GM21717 (cell line): ENCODE results near the gene INTS2.
"Not testable (repeated sequence)": the region's sequence is repeated elsewhere in the genome, so short reads cannot be mapped to it uniquely, and the experiment has no call there.

Experiments
- ATAC-seq: cut with Tn5 transposase; IDR thresholded peaks from one replicate; pipeline ENCODE4 v1.9.1; 2021; ENCODE audit warnings: mild to moderate bottlenecking, moderate library complexity; ENCODE audit not compliant: unreplicated experiment

INTS2 gene

DNA sequence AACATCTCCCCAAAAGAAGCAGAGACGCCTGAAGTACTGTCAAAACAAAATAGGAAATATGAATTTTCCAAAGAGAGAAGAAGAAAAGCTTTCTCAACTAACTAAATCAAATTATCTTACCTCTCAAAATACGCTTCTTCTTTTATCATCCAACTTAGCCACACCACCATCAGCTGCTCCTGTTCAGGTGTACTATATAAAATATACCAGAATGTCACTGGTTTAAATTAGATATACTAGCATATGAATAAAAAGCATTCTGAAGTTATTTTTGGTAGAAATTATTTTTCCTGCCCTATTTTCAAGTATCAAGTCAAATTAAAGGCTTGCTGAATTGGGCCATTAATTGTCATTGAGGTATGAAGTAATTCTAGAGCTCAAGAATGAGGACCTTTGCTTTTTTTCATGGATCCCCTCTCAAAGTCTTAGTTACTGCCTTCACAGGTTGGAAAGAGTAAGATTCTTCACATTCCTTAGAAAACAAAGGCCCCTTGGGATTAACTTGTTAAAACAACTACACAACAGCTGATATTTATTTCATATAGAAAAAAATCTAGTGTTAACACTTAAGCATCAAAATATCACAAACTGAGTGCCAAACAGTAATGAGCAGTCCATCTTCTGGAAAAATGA, 30.1 kb downstream of the INTS2 start:
- no peak for ATAC-seq

DNA sequence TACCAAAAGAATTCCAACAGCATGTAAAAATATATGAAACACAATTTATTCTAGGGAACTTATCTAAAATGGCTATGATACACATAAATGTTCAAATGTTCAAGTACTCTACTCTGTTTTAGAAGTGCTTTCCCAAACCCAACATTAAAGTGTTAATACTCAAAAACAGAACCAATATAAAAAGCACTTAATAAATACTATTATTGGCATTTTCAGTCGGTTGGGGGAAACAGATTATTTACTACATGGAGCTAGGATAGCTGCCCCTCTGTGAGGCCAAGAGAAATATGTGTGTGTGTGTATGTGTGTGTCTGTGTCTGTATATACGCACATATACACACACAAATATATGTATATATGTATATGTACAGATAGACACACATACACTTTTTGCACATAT, 32.4 kb downstream of the INTS2 start:
- no peak for ATAC-seq

DNA sequence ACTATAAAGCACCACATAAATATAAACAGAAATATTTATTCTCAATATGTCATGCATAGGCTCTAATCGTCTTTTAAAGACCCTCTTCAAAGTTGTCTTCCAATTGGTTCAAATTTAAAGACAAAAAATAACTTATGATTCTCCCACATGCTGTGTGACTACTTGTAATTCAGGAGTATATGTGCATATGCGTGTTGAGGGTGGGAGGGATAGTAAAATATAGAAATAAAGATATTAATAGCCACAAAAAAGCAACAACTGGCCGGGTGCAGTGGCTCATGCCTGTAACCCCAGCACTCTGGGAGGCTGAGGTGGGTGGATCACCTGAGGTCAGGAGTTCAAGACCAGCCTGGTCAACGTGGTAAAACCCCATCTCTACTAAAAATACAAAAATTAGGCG, 33.5 kb downstream of the INTS2 start:
- not testable (repeated sequence) for ATAC-seq

DNA sequence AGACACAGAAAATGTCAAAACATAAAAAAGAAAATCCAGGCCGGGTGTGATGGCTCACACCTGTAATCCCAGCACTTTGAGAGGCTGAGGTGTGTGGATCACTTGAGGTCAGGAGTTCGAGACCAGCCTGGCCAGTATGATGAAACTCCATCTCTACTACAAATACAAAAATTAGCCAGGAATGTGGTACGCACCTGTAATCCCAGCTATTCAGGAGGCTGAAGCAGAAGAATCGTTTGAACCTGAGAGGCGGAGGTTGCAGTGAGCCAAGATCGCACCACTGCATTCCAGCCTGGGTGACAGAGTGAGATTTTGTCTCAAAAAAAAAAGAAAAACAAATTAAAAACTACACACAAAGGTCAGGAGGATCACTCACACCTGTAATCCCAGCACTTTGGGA, 40.0 kb downstream of the INTS2 start:
- ATAC-seq = not testable (repeated sequence)

DNA sequence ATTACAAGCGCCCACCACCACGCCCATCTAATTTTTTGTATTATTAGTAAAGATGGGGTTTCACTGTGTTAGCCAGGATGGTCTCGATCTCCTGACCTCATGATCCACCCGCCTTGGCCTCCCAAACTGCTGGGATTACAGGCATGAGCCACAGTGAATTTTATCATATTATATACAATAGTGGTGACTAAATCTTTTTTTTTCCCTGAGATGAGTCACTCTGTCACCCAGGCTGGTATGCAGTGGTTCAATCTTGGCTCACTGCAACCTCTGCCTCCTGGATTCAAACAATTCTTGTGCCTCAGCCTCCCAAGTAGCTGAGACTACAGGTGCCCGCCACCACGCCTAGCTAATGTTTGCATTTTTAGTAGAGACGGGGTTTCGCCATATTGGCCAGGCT, 41.9 kb downstream of the INTS2 start:
- not testable (repeated sequence) for ATAC-seq

DNA sequence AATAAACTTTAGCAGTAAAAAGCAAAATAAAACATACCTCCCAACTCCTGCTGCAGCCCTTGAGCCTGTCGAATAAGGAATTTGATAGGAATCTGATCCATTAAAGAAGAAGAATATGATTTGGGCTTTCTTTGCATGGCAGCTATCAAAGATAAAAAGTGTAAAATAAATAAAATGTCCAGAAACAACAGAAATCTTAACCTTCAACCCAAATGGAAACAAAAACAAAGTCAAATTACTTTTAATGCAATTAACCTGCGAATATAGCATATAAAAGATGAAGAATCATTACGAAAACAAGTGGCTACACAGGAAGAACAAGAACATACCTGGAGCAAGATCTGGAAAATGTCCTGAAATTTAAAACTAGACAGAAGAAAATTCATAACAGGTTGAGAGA, 42.9 kb downstream of the INTS2 start:
- no peak for ATAC-seq

DNA sequence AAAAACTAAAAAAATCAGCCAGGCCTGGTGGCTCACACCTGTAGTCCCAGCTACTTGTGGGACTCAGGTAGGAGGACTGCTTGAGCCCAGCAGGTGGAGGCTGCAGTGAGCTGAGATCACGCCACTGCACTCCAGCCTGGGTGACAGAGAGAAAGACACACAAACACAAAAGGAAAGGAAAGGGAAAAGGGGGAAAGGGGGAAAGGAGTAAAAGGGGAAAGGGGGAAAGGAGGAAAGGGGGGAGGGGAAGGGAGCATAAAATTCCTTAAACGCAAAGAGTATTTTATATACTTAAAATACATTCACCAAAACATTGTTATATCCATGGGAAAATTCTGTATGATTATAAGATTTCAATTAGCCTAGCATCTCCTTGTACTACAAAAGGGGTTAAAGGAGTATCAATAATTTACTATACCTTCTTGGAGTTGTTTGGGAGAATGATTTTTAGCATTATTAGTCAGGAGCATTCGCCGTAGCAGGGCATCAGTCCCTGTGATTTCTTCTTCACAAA, 47.1 kb downstream of the INTS2 start:
- no peak for ATAC-seq

DNA sequence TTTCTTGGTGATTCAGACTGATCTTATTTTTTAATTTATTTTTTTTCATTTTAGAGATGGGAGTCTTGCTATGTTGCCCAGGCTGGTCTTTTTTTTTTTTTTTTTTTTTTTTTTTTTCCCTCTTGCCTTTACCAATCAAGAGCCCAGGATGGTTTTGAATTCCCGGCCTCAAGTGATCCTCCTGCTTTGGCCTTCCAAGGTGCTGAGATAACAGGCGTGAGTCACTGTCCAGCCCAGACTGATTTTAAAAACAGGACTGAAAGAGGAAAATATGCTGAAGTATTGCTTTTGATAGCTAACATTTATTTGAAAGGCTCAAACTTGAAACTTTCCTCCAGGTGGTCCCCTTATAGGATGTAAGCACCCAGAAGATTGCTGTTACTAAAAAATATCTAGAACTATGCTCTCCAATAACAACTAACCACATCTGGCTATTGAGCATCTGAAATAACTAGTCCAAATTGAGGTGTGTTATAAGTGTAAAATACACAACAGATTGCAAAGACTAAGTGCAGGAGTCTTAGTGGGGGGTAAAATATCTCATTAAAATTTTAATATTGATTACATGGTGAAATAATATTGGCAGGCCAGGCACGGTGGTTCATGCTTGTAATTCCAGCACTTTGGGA, 48.7 kb downstream of the INTS2 start:
- no peak for ATAC-seq

DNA sequence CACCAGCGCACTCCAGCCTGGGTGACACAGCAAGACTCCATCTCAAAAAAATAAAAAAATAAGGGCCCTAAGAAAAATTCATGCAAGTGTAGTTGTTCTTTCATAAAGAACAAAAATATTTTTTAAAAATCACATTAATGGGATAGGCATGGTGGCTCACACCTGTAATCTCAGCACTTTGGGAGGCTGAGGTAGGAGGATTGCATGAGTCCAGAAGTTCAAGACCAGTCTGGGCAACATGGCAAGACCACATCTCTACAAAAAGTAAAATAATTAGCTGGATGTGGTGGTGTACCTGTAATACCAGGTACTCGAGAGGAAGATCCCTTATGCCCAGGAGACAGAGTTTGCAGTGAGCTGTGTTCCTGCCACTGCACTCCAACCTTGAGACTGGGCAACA, 49.3 kb downstream of the INTS2 start:
- no peak for ATAC-seq

DNA sequence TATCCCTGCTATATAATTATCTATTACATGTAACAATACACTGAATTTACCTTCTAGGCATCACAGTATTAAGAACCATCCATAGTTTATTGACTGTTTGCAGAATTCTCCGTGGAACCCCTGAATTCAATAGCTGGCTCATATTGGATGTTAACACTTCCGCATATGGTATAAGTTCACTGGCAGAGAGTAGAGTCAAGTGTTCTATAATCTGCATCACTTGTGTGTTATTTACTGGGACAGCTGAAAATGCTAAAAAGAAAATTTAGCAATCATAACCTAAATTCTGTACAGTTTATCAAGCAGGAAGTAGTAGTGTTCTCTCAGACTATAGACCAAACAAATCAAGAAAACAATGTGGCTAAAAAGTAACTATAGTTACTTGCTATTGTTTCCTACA, 49.9 kb downstream of the INTS2 start:
- no peak for ATAC-seq

DNA sequence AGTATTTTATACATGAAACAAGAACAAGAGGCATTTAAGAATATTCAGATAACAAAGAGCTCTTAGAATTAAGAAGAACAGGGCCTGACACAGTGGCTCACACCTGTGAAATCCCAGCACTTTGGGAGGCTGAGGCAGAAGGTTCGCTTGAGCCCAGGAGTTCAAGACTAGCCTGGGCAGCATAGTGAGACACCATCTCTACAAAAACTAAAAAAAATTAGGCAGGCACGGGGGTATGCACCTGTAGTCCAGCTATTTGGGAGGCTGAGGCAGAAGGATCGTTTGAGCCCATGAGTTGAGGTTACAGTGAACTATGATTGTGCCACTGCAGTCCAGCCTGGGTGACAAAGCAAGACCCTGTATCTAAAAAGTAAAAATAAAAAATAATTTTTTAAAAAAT, 52.0 kb downstream of the INTS2 start:
- ATAC-seq = no peak

DNA sequence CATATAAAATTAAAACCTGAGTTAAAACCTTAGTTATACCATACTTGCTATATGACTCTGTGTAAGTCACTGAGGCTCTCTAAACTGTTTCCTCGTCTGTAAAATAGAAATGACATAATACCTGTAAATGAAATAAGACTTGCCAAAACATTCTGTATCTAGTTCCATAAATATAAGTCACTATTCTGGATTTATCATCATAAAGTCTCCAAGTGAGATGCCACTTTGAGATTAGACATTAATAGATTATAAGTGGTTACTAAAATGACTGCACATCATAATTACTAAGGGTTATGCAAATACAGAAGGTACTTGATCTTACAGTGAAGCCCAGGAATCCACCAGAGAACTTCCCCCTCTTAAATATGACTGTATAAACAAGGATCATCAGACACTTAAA, 52.5 kb downstream of the INTS2 start:
- ATAC-seq = no peak

DNA sequence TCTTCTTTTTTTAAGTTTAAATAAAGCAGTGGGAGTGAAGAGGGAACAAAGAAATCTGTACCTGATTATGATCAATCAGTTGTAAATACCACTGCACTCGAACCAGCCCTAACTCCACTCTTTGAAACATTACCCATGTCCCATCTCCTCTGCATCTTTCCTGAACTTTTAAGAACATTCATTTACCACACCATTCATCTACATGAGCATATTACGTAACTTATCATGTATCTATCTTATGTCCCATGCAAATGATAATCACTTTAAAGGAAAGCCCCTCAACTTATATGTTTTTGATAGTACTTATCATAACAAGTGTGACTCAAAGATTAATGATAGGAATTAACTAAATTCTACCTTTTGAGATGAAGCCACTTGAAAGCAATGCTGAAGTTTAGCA, 53.7 kb downstream of the INTS2 start:
- no peak for ATAC-seq

DNA sequence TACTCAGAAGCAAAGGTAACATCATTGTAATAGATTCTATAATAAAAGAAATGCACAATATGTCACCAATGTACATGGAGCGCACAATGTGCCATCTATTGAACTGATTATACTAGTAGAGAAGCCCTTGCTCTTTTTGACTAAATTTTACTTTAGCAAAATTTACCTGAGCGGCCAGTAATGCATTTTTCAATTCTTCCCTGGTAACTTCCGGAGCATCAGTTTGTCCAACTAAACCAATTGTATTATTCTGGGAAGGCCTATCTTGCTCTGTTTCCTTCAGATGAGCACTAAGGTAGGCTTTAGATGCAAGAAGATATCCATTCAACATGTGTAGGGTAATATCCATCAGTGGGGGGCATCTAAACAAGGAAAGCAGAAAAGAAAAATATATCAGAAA, 55.7 kb downstream of the INTS2 start:
- ATAC-seq = no peak

DNA sequence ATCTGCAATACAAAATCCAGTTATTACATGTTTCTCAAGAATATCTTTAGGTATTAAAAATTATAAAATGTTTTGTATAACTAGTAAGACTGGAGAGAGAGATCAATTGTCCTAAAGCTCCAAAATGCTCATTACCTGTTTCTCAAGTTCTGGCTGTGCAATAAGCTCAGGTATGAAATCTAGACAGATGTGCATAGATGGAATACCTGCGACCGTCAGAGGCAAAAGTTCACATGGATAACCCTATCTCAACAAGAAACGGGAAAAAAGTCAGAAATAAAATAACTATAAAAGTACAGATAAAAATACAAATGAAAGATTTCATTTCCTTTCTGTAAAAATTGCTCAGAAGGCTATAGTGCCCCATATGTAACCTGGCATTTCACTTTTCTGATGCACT, 58.6 kb downstream of the INTS2 start:
- ATAC-seq = no peak

DNA sequence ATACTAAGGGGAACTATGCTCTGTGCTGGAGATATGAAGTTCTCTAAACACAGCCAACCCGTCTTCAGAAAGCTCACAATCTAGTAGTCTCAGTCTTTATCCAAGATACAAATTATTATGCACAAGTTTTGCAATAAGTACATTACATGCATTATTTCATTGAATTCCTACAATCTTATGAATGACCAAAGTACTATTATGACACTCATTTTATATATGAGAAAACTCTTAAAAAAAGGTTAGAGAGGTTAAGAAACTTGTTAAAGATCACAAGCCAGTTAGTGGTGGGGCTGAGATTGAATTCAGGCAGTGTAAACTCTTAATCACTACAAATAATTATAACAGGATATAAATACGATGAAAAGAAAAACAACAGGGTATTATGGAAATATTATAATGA, 59.7 kb downstream of the INTS2 start:
- no peak for ATAC-seq

DNA sequence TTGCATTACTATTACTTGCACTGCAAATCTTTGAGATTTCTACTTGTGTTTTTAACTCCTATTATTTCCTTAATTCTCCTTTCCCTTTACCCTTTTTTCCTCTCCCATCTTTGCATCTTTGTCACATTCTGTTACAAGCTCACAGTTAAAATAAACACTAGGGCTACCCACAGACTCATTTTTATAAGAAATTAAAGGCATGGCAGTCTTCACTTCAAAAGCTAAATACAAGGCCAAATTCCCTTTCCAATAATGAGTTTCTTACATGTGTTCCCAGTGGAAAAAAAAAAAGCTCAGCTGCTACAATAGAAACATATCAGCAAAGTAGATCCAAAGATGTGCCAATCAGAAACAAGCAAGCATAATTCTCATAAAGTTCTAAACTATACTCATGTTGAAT, 60.7 kb downstream of the INTS2 start:
- ATAC-seq = no peak

DNA sequence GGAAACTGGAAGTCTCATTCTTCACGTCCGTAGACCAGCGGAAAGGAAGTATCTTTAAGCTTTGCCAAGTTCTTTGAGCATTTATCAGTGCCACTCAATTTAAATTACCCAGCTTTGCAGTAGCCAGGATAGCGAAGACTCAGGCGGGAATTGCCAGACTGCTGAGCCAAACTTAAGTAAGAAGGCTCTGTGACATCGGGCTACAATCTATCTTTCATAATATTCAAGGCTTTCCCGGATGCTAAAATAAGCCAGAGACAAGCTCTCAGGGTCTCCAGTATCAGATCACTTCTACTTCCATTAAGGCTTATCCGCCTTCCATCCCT, 64.0 kb downstream of the INTS2 start:
- peak; percentile 4 for ATAC-seq

DNA sequence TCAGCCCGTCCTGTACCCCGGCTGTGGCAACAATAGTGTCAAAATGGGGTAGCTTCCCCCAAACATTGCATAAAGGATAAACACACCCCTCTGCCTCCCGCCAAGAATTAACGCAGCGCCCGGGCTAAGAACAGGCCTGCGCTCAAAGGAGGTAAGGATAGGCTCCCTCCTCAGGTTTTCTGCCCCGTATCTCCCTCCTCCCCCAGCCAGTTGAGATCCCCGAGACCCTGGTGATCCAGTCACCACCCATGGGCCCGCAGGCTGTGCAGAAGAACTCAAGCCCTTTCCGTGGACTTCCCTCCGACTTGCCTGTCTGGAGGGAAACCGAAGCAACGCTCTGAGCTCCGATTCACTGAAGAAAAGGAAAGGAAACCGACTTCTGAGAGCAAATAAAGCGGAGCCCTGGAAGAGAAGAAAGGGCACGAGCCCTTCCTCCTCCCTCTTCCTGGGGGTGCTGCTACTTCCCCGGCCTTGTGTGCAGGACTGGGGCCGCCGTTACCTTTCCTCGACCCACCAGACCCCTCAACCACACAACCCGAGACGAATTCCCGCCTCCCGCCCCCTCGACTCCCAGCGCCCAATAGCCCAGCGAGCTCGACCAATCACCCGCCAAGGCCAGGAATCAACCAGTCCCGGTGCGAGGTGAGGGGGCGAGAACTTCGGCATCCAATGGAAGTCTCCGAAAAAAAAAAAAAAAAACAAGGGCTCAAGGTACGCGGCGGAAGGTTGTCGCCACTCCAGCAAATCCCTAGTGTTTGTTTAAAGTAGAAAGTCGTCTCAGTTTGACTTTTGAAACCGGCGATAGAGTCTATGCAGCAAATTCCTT, 64.6 kb downstream of the INTS2 start, which contains the start of gene BRIP1:
Gene BRIP1 (minus strand): TSS at position 554 of the 826 bp plus-strand sequence. CDS start 1,989 bp downstream, outside the sequence.
- peak; percentile 92 for ATAC-seq

DNA sequence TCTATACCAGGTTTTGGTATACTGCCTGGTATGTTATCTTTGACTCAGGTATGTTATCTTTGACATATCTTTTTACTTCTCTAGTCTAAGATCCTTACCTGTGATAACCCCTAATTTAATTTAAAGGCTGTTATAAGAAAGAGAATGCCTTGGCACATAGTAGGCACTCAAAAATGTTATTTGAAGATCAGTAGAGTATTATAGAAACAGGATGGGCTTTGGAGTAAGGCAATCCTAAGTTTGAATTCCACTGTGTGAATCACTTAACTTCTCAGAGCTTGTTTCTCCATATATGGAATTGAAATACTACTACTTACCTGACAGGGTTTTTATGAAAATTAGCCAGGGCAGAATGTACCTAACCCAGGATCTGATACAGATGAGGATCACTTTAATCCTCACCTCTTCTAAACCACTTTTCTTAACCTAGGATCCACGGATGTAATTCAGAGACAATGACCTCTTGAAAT, 65.6 kb downstream of the INTS2 start:
- no peak for ATAC-seq

DNA sequence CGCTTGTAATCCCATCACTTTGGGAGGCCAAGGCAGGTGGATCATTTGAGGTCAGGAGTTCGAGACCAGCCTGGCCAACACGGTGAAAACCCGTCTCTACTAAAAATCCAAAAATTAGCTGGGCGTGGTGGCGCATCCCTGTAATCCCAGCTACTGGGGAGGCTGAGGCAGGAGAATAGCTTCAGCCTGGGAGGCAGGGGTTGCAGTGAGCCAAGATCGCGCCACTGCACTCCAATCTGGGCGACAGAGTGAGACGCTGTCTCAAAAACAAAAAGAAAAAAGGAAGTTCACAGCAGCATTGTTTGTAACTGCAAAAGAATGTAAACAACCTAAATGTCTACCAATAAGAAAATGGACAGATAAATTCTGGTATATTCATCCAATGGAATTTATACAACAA, 67.4 kb downstream of the INTS2 start:
- not testable (repeated sequence) for ATAC-seq

DNA sequence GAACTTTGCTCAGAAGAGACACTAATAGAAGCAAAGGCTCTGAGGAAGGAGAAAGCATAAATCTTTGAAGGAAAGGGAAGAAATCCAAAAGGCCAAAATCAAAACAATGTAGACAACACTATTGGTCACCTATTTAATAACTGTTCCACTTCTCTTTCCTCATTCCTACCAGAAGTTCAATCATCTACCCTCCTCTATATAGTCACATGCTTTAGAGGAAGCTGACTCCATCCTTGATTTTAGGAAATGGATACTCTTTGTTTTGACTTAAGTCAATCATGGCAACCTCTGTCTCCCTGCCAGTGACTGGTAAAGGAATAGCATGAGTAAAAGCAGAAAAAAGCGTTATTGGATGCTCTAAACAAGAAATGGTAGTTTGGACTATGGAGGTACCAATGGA, 71.7 kb downstream of the INTS2 start:
- no peak for ATAC-seq
